Progenitor cell of endocrine pancreas (in vitro differentiated cells): ENCODE measurements around the gene TAF7L. TPM values are rescaled to one million over a fixed set of nuclear protein-coding genes. Genes with fewer than 3 reads are reported as not detected.

Experiments used
- DNase-seq: peaks from one replicate; pipeline ENCODE4 v3.0.0; 2021; ENCODE audit warnings: low spot score; ENCODE audit not compliant: unreplicated experiment
- H3K27ac Mint-ChIP-seq: 2 replicates; pipeline ENCODE4 v1.8.0; 2021; ENCODE audit warnings: mild to moderate bottlenecking, moderate library complexity, mixed read lengths
- H3K27me3 Mint-ChIP-seq: 2 replicates; pipeline ENCODE4 v1.8.0; 2021; ENCODE audit warnings: mixed read lengths
- H3K36me3 Mint-ChIP-seq: 2 replicates; pipeline ENCODE4 v1.8.0; 2022; ENCODE audit warnings: mixed read lengths; ENCODE audit not compliant: insufficient read depth
- H3K4me1 Mint-ChIP-seq: 2 replicates; pipeline ENCODE4 v1.8.0; 2021; ENCODE audit warnings: low read depth, mixed read lengths
- H3K4me3 Mint-ChIP-seq: 2 replicates; pipeline ENCODE4 v1.8.0; 2021; ENCODE audit warnings: low read depth, mild to moderate bottlenecking, moderate library complexity, mixed read lengths
- H3K9me3 Mint-ChIP-seq: 2 replicates; pipeline ENCODE4 v1.8.0; 2021; ENCODE audit warnings: low read depth, mixed read lengths
- total RNA-seq: library from RNA; stranded (reverse); gene quantifications from 2 replicates; pipeline ENCODE4 v1.2.1, GENCODE V29; 2021
- TF ChIP-seq, protein P1 (sequence below): fragments of 200-600 bp; sonication (generic); IDR thresholded peaks from one replicate; pipeline ENCODE4 v1.5.0; 2021; ENCODE audit warnings: antibody characterized with exemption, mild to moderate bottlenecking; ENCODE audit not compliant: unreplicated experiment

The TAF7L gene
- total RNA-seq, 1 donor from 2014 or later: 0.26 TPM

GRCh38 chrX:101237041-101237440, 54.1 kb downstream of the TAF7L start:
- no peaks in the 10 kb centered on the region for H3K27me3 Mint-ChIP-seq
- no peak overlapping the region for H3K4me3 Mint-ChIP-seq
- no peak for DNase-seq
- H3K27ac Mint-ChIP-seq: peak overlapping the region; percentile 41
- TF ChIP-seq, protein P1, sequence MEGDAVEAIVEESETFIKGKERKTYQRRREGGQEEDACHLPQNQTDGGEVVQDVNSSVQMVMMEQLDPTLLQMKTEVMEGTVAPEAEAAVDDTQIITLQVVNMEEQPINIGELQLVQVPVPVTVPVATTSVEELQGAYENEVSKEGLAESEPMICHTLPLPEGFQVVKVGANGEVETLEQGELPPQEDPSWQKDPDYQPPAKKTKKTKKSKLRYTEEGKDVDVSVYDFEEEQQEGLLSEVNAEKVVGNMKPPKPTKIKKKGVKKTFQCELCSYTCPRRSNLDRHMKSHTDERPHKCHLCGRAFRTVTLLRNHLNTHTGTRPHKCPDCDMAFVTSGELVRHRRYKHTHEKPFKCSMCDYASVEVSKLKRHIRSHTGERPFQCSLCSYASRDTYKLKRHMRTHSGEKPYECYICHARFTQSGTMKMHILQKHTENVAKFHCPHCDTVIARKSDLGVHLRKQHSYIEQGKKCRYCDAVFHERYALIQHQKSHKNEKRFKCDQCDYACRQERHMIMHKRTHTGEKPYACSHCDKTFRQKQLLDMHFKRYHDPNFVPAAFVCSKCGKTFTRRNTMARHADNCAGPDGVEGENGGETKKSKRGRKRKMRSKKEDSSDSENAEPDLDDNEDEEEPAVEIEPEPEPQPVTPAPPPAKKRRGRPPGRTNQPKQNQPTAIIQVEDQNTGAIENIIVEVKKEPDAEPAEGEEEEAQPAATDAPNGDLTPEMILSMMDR: no peak
- peaks cover 4% of the 10 kb centered on the region for H3K9me3 Mint-ChIP-seq
- no peaks in the 10 kb centered on the region for H3K4me1 Mint-ChIP-seq
- H3K36me3 Mint-ChIP-seq: no peaks in the 10 kb centered on the region

GRCh38 chrX:101232316-101232715, 58.8 kb downstream of the TAF7L start:
- DNase-seq: no peak
- Mint-ChIP-seq H3K36me3 (no peaks in the 10 kb centered on the region), H3K4me1 (no peaks in the 10 kb centered on the region), H3K4me3 (no peak overlapping the region), H3K27ac (no peak overlapping the region), H3K27me3 (no peaks in the 10 kb centered on the region), H3K9me3 (peaks cover 11% of the 10 kb centered on the region)
- TF ChIP-seq, protein P1: no peak

DNA sequence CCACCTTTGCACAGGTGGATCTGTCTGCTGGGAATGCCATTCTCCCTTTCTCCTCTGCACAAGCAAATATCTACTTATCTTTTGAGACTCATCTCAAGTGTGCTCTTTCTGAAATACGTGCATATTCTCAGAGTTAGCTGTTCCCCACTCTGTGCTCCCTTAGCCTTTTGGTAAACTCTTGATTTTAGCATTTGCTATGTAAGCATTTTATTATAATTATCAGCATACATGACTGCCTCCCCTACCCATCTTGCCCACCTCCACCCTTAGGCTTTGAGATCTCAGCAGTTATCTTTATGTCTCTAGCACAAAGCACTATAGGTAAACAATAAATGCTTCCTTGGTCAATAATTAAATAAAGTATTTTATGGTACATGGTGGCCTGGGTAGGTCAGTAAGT, 60.1 kb downstream of the TAF7L start:
- H3K36me3 Mint-ChIP-seq: no peaks in the 10 kb centered on the region
- H3K9me3 Mint-ChIP-seq: peaks cover 17% of the 10 kb centered on the region
- TF ChIP-seq, protein P1: no peak

DNA sequence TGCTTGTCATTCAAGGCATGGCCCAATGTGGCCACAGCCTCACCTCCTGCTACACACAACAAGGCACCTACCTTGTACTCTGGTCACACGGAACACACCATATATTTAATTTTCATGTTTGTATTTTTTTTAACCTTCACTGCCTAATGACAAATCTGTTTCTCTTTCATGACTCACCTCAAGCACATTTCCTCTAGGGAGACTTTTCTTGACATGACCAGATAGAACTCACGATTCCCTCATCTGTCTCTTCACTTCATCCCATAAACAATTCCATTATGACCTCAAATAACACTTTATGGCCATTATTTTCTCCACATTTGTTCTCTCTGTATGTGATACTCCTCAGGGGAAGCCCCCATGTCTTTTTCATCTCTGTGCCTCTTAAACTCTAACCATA, 60.5 kb downstream of the TAF7L start:
- H3K4me1 Mint-ChIP-seq: no peaks in the 10 kb centered on the region
- H3K27ac Mint-ChIP-seq: no peak overlapping the region
- no peak overlapping the region for H3K4me3 Mint-ChIP-seq
- peaks cover 17% of the 10 kb centered on the region for H3K9me3 Mint-ChIP-seq
- no peaks in the 10 kb centered on the region for H3K36me3 Mint-ChIP-seq
- no peaks in the 10 kb centered on the region for H3K27me3 Mint-ChIP-seq
- no peak for DNase-seq
- TF ChIP-seq, protein P1: no peak

More for the DNA sequence above, 60.1 kb downstream of the TAF7L start:
- Mint-ChIP-seq H3K27ac (no peak overlapping the region), H3K27me3 (no peaks in the 10 kb centered on the region), H3K4me1 (no peaks in the 10 kb centered on the region), H3K4me3 (no peak overlapping the region)
- no peak for DNase-seq

- no peak for DNase-seq
- H3K36me3 Mint-ChIP-seq: no peaks in the 10 kb centered on the region
- H3K27ac Mint-ChIP-seq: no peak overlapping the region
- H3K9me3 Mint-ChIP-seq: peaks cover 14% of the 10 kb centered on the region
- no peaks in the 10 kb centered on the region for H3K4me1 Mint-ChIP-seq
- H3K27me3 Mint-ChIP-seq: no peaks in the 10 kb centered on the region
- TF ChIP-seq, protein P1: no peak
- H3K4me3 Mint-ChIP-seq: no peak overlapping the region
Measured at GRCh38 chrX:101229170-101229569, 62.0 kb downstream of the TAF7L start.
